Common myeloid progenitor, CD34-positive (primary cell): ENCODE data around the gene HMCN1.

Experiments
- CTCF ChIA-PET: fragments of 350-600 bp; sonication (Branson Sonifier 250); formaldehyde crosslinking; loops from one replicate; lab custom pipeline; 2021; ENCODE audit warnings: antibody characterized with exemption; lab: Charles Lee
- POLR2A ChIA-PET: fragments of 350-600 bp; sonication (Branson Sonifier 250); formaldehyde crosslinking; loops from one replicate; lab custom pipeline; 2021; ENCODE audit warnings: antibody characterized with exemption; lab: Charles Lee
- DNase-seq, 3 donors: peaks; one replicate each; pipeline versions ENCODE4 v3.0.0 to v3.0.0-alpha.2; 2013
- H3K27ac ChIP-seq, 2 experiments: 1 replicate in 1 of 2; 2 replicates in 1 of 2; pipeline ENCODE4 v1.7.0; 2013; ENCODE audit warnings: inconsistent platforms in 2 of 2, low read length in 2 of 2, mild to moderate bottlenecking in 2 of 2, low read depth in 1 of 2, moderate library complexity in 1 of 2; ENCODE audit not compliant: severe bottlenecking in 2 of 2, insufficient read depth in 1 of 2, poor library complexity in 1 of 2
- H3K27me3 ChIP-seq, 5 experiments: replicated peaks in 2 of 5; 1 replicate in 3 of 5; 2 replicates in 2 of 5; pipeline versions ENCODE4 v1.6.1 to v1.7.0; 2013; ENCODE audit warnings: low read length in 4 of 5, mild to moderate bottlenecking in 2 of 5, moderate library complexity in 2 of 5, inconsistent platforms in 1 of 5; ENCODE audit not compliant: insufficient read depth in 5 of 5, control insufficient read depth in 4 of 5
- H3K36me3 ChIP-seq, 4 experiments: 1 replicate in 2 of 4; 2 replicates in 2 of 4; pipeline versions ENCODE4 v1.6.1 to v1.7.0; 2013; ENCODE audit warnings: low read length in 3 of 4, control low read depth in 1 of 4, mild to moderate bottlenecking in 1 of 4; ENCODE audit not compliant: control insufficient read depth in 4 of 4, insufficient read depth in 4 of 4
- H3K4me1 ChIP-seq, 4 experiments: 1 replicate in 3 of 4; 2 replicates in 1 of 4; pipeline versions ENCODE4 v1.6.1 to v1.7.1; 2013; ENCODE audit warnings: low read length in 3 of 4, mild to moderate bottlenecking in 3 of 4, control low read depth in 1 of 4, inconsistent platforms in 1 of 4, moderate library complexity in 1 of 4; ENCODE audit not compliant: control insufficient read depth in 4 of 4, insufficient read depth in 4 of 4; ENCODE audit errors: control extremely low read depth in 1 of 4
- H3K4me3 ChIP-seq, 7 experiments: 1 replicate in 4 of 7; 2 replicates in 3 of 7; pipeline versions ENCODE4 v1.5.1 to v1.7.0; 2013; ENCODE audit warnings: mild to moderate bottlenecking in 7 of 7, low read length in 6 of 7, moderate library complexity in 6 of 7, inconsistent platforms in 2 of 7, low read depth in 2 of 7, control low read depth in 1 of 7; ENCODE audit not compliant: insufficient read depth in 4 of 7, control insufficient read depth in 1 of 7; ENCODE audit errors: extremely low read depth in 1 of 7
- H3K9me3 ChIP-seq, 5 experiments: 1 replicate in 4 of 5; 2 replicates in 1 of 5; pipeline versions ENCODE4 v1.6.1 to v1.7.1; 2013; ENCODE audit warnings: low read length in 4 of 5, mild to moderate bottlenecking in 2 of 5, inconsistent platforms in 1 of 5, low read depth in 1 of 5, moderate library complexity in 1 of 5; ENCODE audit not compliant: control insufficient read depth in 4 of 5, insufficient read depth in 2 of 5; ENCODE audit errors: control extremely low read depth in 1 of 5
- WGBS: methylation state at CpG from one replicate; pipeline ENCODE4 v1.1.5; 2013; ENCODE audit not compliant: insufficient coverage; 5-methylcytosine and 5-hydroxymethylcytosine counted together

HMCN1 gene

DNA sequence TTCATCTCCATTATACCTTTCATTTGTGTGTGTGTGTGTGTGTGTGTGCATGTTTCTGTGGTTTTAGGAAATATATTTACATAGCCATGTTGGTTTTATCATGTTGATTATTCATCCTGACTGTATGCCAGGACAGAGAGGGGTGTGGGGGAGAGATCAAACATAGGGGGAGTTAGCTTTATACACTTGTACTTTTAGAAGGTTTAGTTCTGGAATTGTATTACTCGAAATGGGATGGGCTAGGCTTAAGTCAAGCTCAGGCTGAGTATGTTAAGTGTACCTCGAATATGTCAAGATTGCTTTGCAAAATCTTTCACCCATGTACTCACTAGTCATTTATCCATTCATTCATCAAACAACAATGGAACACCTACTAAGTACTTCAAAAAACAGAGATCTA is 123.3 kb downstream of the HMCN1 start:
- no peaks in the 10 kb centered on the region for H3K36me3 ChIP-seq
- H3K9me3 ChIP-seq = no peaks in the 10 kb centered on the region
- 100% methylated on average over 1 of the region's 2 CpGs for WGBS
- CTCF ChIA-PET = no interaction called here
- H3K27ac ChIP-seq = no peak overlapping the region
- POLR2A ChIA-PET = no interaction called here
- no peaks in the 10 kb centered on the region for H3K4me1 ChIP-seq
- no peaks in the 10 kb centered on the region for H3K27me3 ChIP-seq
- no peak overlapping the region for H3K4me3 ChIP-seq
- DNase-seq = no peak

DNA sequence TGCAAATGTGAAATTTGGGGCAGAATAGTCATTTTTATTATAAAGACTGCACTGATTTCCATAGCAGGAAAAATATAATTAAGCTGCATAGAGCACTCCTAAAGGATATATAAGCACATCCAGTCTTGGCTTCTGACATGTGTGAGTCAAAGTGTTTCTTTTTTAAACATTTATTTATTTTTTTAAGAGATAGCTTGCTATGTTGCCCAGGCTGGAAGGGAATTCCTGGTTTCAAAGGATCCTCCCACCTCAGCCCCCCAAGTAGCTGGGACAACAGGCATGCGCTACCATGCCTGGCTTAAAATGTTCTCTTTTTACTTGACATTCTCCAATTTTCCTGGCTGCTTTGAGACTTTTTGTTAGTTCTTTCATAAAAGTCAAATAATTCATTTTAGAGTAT is 126.1 kb downstream of the HMCN1 start:
- H3K27me3 ChIP-seq = no peaks in the 10 kb centered on the region
- WGBS = no CpG with 5 or more reads among the region's 1 CpG
- H3K4me1 ChIP-seq = no peaks in the 10 kb centered on the region
- DNase-seq = no peak
- ChIA-PET POLR2A (no interaction called here), CTCF (interaction anchor here (1.3 to 1.9 kb wide), 2 partner anchors 16 to 39 kb away, joined by 3 to 5 read pairs; no protein-coding TSS in a partner anchor)
- no peaks in the 10 kb centered on the region for H3K36me3 ChIP-seq
- no peak overlapping the region for H3K4me3 ChIP-seq
- no peaks in the 10 kb centered on the region for H3K9me3 ChIP-seq
- H3K27ac ChIP-seq = no peak overlapping the region

DNA sequence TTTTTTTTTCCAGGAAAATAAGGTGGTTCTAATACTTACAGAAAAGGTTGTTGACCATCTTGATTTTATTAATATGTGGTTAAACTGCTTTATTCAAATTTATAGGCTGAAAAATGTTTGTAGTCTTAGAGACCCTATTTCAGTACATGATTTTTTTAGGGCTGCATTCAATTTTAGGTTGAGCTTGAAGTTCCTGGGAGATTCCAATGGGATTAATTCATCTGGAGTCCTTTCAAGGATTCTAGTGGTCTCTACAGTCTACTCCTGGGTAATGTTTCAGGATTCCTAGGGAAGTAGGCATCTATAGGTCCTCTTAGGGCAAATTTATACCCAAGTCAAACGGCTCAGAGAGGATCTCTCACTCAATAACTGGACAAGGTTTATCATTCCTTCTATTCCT is 126.7 kb downstream of the HMCN1 start:
- H3K27me3 ChIP-seq = no peaks in the 10 kb centered on the region
- ChIA-PET CTCF (interaction anchor here (1.3 to 1.9 kb wide), 2 partner anchors 16 to 40 kb away, joined by 3 to 5 read pairs; no protein-coding TSS in a partner anchor), POLR2A (interaction anchor here (0.6 kb wide), 1 partner anchor 61 kb away, joined by 3 read pairs; no protein-coding TSS in a partner anchor)
- 100% methylated on average over 1 of the region's 1 CpG for WGBS
- no peak overlapping the region for H3K27ac ChIP-seq
- no peaks in the 10 kb centered on the region for H3K9me3 ChIP-seq
- no peak overlapping the region for H3K4me3 ChIP-seq
- no peak for DNase-seq
- H3K36me3 ChIP-seq = no peaks in the 10 kb centered on the region
- no peaks in the 10 kb centered on the region for H3K4me1 ChIP-seq

DNA sequence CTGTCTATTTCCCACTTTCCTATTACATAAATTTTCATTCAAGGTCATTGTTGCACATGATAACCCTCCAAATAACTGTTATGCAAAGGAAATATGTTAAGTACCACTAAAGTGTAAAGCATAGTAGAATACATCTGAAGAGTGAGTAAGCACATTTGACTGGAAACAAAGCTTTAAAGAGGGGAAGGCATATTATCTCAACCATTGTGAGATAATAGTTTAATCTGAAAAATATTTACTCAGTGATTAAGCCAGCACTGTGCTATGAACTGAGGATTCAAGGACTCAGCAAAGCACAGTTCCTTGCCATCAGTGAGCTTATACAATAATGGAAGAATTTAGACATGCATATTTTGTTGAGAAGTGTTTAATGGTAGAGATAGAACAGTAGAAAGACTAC is 127.4 kb downstream of the HMCN1 start:
- POLR2A ChIA-PET = no interaction called here

DNA sequence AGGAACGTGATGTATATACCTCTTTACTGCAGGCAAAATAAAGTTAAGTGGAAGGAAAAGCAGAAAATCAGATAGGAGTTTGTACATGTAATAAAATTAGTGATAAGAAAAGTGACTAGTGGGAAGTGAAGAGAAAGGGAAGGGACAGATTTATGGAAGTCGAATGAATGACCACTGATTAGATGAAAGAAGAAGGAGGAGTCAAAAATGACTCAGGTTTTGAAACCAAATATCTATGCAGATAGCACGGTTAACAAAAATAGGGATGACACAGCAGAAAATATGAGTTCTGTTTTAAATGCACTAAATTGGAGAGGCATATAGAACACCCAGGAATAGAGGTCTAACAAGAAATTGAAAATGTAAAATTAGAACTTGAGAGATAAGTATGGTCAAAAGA is 128.0 kb downstream of the HMCN1 start:
- Histone ChIP-seq H3K9me3 (no peaks in the 10 kb centered on the region), H3K27me3 (no peaks in the 10 kb centered on the region), H3K27ac (no peak overlapping the region), H3K36me3 (no peaks in the 10 kb centered on the region), H3K4me1 (no peaks in the 10 kb centered on the region), H3K4me3 (no peak overlapping the region)
- POLR2A ChIA-PET = no interaction called here
- peak in 1 of 3 donors; percentile 4 for DNase-seq
- WGBS = 53% methylated on average over 3 of the region's 3 CpGs
- CTCF ChIA-PET = no interaction called here

More for the DNA sequence above, 127.4 kb downstream of the HMCN1 start:
- Histone ChIP-seq H3K4me3 (no peak overlapping the region), H3K4me1 (no peaks in the 10 kb centered on the region), H3K27me3 (no peaks in the 10 kb centered on the region), H3K27ac (no peak overlapping the region), H3K9me3 (no peaks in the 10 kb centered on the region), H3K36me3 (no peaks in the 10 kb centered on the region)
- DNase-seq = no peak
- CTCF ChIA-PET = interaction anchor here (1.9 kb wide), 1 partner anchor 17 kb away, joined by 5 read pairs; no protein-coding TSS in a partner anchor

DNA sequence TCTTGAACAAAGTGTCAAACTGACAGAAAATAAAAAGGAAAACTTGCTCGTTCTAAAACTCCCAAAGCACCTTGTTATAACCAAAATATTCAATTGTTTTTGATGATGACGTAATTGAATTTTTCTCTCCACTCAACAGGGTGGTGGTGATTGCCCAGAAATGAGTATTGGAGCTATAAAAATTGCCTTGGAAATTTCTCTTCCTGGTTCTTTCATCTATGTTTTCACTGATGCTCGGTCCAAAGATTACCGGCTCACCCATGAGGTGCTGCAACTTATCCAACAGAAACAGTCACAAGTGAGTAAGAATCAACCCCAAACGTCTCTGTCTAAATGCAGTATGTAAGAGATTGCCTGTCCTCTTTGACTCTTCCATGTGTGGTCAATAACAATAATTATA is 130.1 kb downstream of the HMCN1 start:
- CTCF ChIA-PET = interaction anchor here (1.2 kb wide), 1 partner anchor 22 kb away, joined by 3 read pairs; no protein-coding TSS in a partner anchor
- no peaks in the 10 kb centered on the region for H3K27me3 ChIP-seq
- no peaks in the 10 kb centered on the region for H3K36me3 ChIP-seq
- no peaks in the 10 kb centered on the region for H3K9me3 ChIP-seq
- no peak overlapping the region for H3K27ac ChIP-seq
- 93% methylated on average over 3 of the region's 5 CpGs for WGBS
- DNase-seq = no peak
- POLR2A ChIA-PET = no interaction called here
- no peak overlapping the region for H3K4me3 ChIP-seq
- no peaks in the 10 kb centered on the region for H3K4me1 ChIP-seq

DNA sequence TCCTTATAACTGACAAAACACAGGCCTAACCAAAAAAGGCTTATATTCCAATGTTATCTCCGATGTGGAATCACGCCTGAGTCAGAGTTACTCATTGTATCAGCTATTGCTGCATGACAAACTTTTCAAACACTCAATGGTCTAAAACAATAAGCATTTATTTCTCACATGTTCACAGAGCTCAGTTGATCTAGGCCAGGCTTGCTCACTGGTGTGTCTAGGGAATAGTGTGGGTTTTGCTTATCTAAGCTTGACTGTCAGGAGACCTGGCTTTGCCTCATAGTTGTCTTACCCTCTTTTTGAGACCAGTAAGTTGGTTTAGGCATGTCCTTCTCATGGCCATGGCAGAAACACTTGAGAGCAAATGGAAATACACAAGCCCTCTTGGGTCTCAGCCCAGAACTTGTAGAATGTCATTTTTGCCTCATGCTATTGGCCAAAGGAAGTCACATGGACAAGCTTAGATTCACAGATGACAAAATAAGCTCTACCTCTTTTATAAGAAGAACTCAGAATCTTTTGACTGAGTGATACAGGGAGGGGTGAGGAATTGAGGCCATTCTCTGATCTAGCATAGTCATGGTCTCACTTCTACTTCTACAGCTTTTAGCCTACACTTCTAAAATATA is 130.8 kb downstream of the HMCN1 start:
- no CpG with 5 or more reads among the region's 2 CpGs for WGBS
- no peak for DNase-seq
- Histone ChIP-seq H3K4me3 (no peak overlapping the region), H3K36me3 (no peaks in the 10 kb centered on the region), H3K27me3 (no peaks in the 10 kb centered on the region), H3K9me3 (no peaks in the 10 kb centered on the region), H3K27ac (no peak overlapping the region), H3K4me1 (no peaks in the 10 kb centered on the region)
- ChIA-PET CTCF (interaction anchor here (1.2 kb wide), 1 partner anchor 23 kb away, joined by 3 read pairs; no protein-coding TSS in a partner anchor), POLR2A (no interaction called here)
